ENCODE results near the gene MAP2K5. TPM values are rescaled to one million over a fixed set of nuclear protein-coding genes. Genes with fewer than 3 reads are reported as not detected.

Gene MAP2K5
- total RNA-seq, 1 experiment from 2014 or later = 15.0 TPM

DNA sequence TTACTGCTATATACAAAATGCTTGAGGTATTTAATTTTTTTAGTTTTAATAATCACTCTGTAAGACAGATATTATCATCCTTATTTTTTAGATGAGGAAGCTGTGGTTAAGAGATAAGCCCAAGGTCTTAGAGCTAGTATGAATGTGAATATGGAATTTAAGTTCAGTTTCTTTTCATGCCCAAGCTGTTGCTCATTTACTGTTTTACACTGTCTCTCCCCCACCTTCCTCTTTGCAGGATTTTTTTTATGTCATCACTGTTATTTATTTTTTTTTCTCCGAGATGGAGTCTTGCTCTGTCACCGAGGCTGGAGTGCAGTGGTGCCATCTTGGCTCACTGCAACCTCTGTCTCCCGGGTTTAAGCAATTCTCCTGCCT, 22.5 kb downstream of the MAP2K5 start:
- Mint-ChIP-seq H3K4me3 (no peak overlapping the region), H3K27ac (no peak overlapping the region), H3K9me3 (no peaks in the 10 kb centered on the region), H3K36me3 (ENCODE audit: insufficient read depth in 1 of 3, low read depth in 3 of 3) (peaks cover 0 to 3% (median 0%) of the 10 kb centered on the region in 3 experiments; a peak in 1 of 7 replicates), H3K4me1 (peaks cover 10% of the 10 kb centered on the region in 2 experiments), H3K27me3 (ENCODE audit: low read depth) (no peaks in the 10 kb centered on the region)
- Histone ChIP-seq H4K5ac (ENCODE audit: insufficient read length, low read depth, low read length) (no peak overlapping the region), H3K4ac (ENCODE audit: low read depth, low read length) (no peak overlapping the region), H3K23ac (ENCODE audit: insufficient read length, low read depth, low read length) (no peak overlapping the region), H3T11ph (ENCODE audit: low read length) (no peak overlapping the region), H2BK20ac (ENCODE audit: low read depth, low read length, poor library complexity, severe bottlenecking) (no peak overlapping the region), H2AFZ (ENCODE audit: low read length) (no peak overlapping the region), H3K79me1 (ENCODE audit: insufficient read depth, low read depth, low read length, poor library complexity, severe bottlenecking) (no peaks in the 10 kb centered on the region), H3K9me3 (ENCODE audit: control insufficient read depth, low read depth, low read length) (no peaks in the 10 kb centered on the region), H3K79me2 (ENCODE audit: insufficient read depth, low read length) (no peaks in the 10 kb centered on the region), H4K8ac (replicated peaks; ENCODE audit: insufficient read length, low read depth, low read length) (no peak overlapping the region), H3K4me1 (ENCODE audit: insufficient read depth, low read length) (no peaks in the 10 kb centered on the region), H3K27me3 (ENCODE audit: insufficient read depth, low read length) (no peaks in the 10 kb centered on the region), H3K56ac (ENCODE audit: insufficient read length, low read depth, low read length) (no peak overlapping the region), H2BK12ac (ENCODE audit: insufficient read length, low read depth, low read length) (no peak overlapping the region), H4K20me1 (ENCODE audit: control insufficient read depth, insufficient read depth, insufficient read length) (no peaks in the 10 kb centered on the region), H3K14ac (ENCODE audit: insufficient read depth, low read length) (no peak overlapping the region), H2BK5ac (ENCODE audit: insufficient read length, low read length) (no peak overlapping the region), H2BK120ac (ENCODE audit: low read depth, low read length, poor library complexity, severe bottlenecking) (no peak overlapping the region), H3K27ac (ENCODE audit: insufficient read length, low read depth, low read length) (no peak overlapping the region), H3K23me2 (ENCODE audit: insufficient read length, low read depth, low read length, poor library complexity, severe bottlenecking) (no peaks in the 10 kb centered on the region), H2AK5ac (ENCODE audit: insufficient read length, low read length) (no peak overlapping the region), H4K91ac (ENCODE audit: insufficient read length, low read depth, low read length) (no peak overlapping the region), H3K9ac (ENCODE audit: extremely low read depth, insufficient read length, low read length) (no peak overlapping the region), H3K18ac (ENCODE audit: insufficient read length, low read depth, low read length) (no peak overlapping the region), H2BK15ac (ENCODE audit: low read depth, low read length) (no peak overlapping the region), H3K4me2 (ENCODE audit: insufficient read depth, insufficient read length, low read length) (no peak overlapping the region)
- DNase-seq = no peak
- no peak for TF ChIP-seq CTCF (conservative IDR thresholded peaks at IDR 0.05)
- no CpG with 5 or more reads among the region's 3 CpGs for WGBS (ENCODE audit: extremely low coverage, insufficient read length, low lambda C conversion rate)
